ENCODE results near the gene RDH13.

- TF ChIP-seq CTCF (IDR thresholded peaks at IDR 0.05) (no peak), POLR2A (IDR thresholded peaks at IDR 0.05) (no peak)
These were observed 4.9 kb upstream of the RDH13 start for GRCh38 chr19:55067869-55068268.

All from heart left ventricle (tissue), 13 donors.